DMS53 (cell line): ENCODE data around the gene LRRC18.

ENCODE experiments used
- DNase-seq: peaks from one replicate; lab custom pipeline; 2025; lab: John Stamatoyannopoulos, UW

Gene LRRC18

DNA sequence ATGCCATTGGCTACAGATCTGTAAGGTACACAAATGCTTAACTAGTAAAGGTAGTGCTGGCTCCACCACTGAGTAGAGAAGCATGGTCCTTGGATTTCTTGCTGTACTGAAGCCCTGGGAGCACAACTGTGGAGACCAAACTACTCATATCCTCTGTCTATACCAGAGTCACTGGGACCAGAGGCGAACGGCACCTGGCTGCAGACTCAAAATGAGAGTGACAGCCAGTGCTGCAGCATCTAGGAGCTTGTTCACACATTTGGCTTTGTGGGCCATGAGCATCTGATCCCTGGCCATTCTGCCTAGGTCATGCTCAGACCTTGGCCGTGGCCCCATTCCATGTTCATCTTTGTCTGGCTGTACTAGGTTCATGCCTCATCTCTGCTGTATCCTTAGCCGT lies 31.9 kb downstream of the LRRC18 start:
- no peak for DNase-seq

DNA sequence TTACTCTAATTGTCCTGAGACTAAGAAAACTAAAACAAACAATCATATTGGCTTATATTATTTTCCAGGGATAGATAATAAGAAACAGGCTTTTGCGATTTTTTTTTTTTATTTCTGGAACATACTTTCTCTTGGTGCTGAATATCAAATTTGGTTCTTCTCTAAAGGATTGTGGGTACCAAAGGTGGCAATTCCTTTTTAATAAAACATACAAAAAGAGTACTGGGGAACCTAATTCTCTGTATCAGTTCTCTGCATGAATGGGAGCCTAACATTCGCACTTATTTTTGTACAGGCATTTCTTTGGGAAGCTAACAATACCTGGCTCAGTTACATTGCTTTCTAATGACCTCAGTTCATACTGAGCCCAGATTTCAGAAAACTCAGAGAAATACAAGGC lies 32.8 kb downstream of the LRRC18 start:
- DNase-seq, result no peak

DNA sequence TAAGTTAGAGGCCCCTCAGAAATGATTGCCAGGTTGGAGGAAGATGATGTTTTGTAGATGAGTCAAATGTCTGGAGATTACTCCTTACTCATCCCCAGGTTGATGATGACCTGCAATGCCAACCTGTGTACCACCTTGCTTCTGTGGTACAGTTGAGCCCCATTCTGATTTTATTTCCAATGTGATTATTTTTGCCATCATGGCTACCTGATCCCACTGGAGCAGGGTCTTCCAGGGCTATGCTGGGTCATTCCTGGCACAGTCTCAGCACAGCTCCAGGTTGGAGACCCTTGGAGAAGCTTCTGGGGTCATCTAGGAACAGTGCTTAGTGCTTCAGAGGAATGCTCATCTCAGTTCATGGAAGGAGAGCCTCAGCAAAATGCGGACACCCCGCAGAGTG lies 34.3 kb downstream of the LRRC18 start:
- no peak for DNase-seq

DNA sequence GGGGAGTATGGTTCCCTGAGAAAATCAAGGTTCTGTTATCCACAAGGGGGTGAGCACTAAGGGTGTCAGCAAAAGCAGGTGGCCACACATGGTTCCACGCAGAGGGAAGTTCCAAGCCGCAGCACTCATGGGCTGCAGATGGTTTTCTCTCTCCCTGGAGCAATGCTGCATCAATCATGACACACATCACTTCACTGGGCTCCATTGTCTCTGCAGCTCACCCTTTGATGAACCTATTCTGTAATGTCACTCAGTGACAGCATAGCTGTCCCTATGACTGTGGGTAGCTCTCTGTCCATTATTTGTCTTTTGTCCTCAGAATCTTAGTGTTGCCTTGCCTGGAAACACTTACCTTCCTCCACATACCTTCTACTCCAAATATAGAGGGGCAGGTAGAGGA lies 34.8 kb downstream of the LRRC18 start:
- no peak for DNase-seq

DNA sequence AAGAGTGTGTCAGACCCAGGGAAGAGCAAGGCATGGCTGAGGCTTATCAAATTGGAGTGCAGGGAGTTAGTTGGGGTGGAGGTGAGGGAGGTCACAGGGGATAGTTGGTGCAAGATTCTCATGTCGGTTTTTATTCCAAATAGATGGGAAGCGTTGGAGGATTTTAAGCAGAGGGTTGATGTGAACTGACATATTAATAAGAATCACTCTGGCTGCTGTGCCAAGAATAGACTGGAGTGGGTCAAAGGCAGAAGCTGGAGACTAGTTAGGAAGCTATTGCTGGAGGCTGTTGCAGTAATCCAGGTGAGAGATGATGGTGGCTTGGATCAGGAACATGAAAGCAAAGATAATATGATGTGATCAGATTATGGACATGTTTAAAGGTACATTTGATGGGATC lies 36.5 kb downstream of the LRRC18 start:
- DNase-seq, result no peak

DNA sequence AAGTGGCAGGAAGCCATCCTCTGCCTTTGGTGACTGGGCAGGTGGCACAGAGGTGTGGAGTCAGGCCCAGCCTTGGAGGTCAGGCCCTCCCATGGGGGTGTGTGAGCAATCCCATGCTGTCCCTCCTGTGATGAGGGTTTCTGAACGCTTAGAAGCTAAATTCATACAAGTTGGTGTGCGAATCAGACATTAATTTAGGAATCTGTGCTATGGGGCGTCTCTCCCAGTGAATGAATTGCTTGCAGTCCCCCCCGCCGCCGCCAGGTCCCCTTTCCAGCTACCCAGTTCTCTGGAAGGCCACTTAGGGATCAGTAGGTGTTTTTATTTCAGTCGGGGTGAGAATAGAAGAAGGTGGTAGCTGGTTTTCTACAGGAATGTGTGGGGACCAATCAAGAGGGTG lies 37.5 kb downstream of the LRRC18 start:
- no peak for DNase-seq

DNA sequence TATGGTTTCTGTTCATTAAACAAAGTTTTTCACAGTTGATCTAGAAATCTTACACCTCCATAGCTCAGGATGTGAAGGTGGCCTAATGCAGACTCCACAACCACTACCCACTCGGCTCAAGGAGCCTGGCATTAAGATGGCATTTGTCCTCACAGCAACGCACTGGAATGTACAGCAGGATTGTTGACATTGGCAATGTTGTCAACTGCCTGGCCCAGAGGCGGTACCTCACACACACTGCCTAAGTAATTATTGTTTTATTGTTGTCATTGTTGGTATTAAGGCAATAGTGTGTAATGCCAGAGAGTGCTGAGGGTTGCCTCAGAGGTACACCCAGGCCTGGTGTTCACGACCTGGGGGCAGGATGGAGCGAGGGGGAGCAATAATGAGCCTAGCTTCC lies 38.3 kb downstream of the LRRC18 start:
- no peak for DNase-seq

DNA sequence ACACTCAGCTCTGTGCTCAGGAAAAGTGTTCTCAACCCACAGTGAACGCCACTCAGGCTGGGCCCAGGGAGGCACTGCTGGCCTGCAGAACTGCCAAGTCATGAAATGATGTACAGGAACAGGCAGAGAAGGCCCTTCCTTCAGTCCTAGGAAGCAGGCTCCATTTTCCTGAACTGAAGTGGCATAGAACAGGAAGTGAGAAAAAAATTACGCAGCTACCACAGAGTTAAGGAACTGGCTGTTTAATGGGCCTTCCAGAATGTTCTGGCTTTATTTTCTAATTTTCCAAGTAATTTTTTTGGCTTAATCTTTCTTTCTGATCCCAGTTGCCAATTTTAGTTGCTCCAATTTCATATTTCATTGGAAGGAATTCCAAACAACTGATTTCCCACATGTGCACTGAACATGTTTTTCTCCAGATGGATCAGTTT lies 39.3 kb downstream of the LRRC18 start:
- DNase-seq, result no peak

DNA sequence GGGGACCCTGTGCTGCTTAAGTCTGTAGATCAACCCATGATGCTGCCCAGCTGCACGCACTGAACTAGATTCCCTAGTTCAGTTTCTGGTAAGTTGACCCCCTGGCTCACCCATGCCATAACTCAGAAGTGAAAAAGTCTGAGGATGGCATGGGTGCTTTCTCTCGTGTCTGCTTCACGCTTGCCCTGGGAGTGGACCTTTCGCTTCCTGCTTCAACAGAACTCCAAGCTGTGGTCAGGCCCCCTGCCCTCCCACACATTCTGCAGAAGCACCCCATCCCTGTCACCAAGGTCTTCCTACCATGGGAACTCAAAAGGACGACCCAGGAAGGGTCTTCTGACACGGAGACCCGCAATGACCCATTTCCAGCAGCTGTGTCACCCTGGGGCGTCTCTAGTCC lies 39.9 kb downstream of the LRRC18 start:
- DNase-seq, result no peak

DNA sequence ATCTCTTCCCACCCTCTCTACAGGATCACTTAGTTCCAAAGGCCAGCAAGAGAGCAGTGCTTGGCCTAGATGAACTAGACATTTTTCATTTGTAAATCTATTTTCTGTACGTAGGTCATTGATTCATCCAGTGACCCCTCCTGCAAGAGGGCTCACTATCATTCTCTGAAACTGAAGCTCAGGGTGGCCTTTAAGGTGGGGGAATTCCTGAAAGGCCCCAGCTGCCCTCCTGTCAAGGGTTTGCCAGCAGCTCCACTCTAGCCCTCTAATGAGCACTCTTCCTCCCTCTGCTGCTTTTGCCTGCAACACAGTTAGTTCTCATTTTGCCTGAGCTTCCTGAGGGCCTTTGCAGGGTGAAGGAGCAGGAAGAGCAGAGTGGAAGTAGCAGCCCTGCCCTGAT lies 41.2 kb downstream of the LRRC18 start:
- DNase-seq, result no peak

DNA sequence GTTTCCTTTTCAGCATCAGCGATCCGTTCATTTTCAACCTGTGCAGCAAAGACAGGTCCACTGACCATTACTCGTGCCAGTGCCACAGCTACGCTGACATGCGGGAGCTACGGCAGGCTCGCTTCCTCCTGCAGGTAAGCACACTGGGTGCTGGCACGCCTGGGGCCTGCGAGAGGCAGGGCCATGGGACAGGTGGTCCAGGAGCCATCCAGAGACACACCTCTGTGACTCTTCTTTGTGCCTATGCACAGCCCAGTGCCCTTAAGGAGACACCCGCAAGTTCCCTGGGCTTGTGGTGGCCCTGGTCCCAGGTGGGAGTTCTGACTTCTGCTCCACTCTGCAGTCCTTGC lies 42.2 kb downstream of the LRRC18 start:
- DNase-seq, result no peak

DNA sequence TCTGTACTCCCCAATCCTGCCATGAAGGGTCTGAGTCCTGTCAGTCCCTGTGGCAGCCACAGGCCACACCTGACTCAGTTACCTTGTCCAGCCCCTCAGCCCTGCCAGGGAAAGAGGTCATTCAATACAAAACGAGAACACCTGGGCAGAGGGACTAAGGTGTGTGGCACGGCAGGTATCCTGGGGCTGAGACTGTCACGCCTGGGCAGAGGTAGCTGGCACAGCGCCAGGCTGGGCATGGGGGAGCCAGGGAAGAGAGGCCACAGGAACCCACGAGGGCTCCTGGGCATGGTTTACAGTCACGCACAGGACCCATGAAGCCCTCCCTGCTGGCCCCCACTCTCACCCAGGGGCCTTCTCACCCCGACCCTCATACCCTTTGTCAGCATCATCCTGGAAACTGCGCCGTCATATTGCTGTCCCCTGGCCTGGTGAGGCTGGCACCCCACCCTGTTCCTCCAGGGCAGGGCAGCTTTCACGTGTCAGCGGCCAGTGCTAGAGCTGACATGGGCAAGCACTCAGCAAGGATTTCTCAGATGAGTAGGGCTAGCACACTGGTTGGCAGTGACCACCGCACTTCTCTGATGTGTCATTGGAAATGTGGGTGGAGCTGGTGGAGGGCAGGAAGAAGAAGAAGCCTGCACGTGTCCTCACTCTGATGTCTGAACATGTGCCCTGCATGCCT lies 42.7 kb downstream of the LRRC18 start:
- DNase-seq, result no peak

DNA sequence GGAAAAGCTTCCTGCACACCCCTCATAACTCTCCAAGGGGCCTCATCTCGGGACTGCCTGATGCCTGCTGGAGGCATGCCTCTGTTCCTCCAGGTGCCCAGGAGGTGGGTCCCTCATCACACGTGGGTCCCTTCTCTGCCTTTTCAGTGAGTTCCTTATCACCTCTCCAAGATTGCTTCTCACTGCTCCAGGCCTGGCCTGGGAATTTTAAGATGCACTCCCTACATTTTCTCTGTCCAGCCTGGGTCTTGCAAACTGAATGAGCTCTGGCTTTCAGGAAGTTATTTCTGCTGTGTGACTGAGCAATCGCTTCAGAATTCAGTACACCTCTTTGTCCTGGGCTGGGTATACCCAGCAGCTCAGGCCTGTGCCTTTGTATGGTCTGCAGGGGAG lies 43.8 kb downstream of the LRRC18 start:
- no peak for DNase-seq

DNA sequence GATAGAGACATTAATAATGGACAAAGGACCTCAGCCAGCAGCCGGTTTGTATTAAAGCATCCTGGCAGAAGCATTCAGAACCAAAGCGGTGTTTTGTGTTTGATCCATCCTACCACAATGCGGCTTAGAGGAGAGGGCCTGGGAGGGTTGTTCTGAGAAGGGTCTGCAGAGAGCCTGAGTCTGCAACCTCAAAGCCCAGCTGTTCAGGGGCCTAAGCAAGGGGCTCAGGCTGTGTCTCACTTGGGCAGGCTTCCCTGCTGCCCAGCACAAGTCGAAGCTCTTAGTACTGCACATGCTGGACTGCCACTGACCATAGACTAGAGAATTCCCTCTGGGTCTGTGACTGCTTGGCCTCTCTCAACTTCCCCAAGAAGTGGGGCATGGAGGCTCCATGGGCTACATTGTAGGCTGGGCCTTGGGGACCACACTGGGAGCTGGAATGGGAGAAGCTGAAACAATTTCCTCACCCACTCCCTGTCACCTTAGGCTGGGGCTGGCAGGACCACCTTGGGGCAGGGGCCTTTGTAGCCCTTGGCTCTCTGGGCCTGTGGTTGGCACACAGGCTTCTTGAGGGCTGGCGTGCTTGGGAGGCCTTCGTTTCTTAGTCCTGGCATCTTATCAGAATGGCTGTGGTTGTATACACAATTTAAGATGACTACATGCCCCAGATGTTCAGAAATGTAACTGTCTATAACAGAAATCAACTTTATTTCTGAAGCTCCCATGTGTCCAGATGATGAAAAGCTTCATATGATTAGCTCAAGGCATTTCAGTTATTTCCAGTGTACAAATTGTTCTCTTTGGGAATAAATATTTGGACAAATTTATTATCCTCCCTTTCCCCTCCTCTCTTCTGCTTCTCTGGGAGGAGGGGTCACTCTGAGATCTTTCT lies 44.5 kb downstream of the LRRC18 start:
- no peak for DNase-seq

DNA sequence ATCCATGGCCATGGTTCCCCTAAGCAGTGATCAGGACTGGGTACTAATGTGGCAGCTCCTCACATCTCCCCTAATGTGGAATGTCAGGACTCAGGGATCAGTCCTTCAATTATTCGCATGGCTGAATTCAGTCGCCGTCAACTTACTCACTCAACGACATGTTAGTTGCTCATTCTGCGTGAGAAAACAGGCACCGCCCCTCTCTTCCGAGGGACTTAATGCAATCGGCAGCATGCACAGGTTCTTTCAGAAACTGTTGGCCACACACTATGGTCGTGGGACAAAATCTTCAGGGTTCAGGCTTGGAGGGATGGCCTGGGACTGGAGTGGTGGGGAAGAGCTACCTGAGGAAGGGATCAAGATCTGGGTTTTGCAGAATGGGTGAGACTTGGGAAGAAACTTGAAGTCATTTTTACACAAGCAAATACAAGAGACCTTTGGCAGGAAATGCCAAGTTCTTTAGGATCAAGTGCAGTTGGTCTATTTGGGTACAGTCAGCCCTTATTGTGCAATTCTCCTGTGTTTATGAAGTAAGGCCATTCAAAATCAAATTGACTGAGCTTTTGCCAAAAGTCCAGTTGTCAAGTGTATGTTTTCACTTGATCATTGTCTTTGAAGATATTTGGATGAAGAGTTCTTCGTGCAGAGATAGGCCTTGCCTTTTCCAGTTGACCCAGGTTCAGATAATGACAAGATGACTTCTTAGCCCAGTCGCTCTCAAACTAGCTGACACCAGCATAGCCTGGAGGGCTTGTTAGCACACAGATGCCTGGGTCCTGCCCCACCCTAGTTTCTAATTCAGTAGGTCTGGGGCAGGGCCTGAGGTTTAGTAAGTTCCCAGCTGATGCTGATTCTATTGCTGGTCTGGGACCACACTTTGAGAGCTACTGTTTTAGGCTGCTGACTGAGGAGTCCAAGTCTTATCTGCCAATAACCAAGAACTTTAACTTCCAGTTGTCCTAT lies 48.5 kb downstream of the LRRC18 start:
- DNase-seq, result no peak

DNA sequence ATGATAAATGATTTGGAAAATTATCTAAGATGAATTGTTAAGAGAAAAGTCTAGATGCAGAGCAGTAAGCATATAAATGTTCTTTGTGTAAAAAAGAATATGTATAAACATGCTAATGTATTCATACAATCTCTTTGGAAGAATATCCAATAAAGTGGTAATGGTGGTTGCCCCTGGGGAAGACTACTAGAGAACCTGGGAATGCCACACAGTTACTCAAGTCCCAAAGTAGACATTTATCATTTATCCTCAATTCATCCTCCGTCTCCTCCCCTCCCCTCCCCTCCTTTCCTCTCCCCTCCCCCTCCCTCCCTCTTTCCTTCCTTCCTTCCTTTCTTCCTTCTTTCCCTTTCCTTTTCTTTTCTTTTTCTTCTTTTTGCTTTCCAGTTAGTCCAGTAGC lies 51.7 kb downstream of the LRRC18 start:
- no peak for DNase-seq

DNA sequence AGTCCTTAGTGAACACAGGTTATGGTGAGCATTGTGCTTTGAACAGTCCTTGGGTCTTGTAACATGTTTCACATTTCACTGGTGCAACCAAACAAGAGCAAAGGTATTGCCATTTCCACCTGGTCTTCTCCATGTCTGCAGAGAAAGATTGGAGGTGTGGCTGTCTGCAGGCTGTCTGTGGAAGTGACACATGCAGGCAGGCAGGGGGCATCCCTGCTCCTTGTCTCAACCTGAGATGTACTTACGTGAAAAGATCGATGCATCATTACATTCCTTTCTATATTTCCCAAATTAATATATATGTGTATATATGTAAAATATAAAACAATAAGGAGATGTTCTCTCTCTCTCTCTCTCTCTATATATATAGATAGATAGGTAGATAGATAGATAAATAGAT lies 54.3 kb downstream of the LRRC18 start:
- DNase-seq, result peak; percentile 58

DNA sequence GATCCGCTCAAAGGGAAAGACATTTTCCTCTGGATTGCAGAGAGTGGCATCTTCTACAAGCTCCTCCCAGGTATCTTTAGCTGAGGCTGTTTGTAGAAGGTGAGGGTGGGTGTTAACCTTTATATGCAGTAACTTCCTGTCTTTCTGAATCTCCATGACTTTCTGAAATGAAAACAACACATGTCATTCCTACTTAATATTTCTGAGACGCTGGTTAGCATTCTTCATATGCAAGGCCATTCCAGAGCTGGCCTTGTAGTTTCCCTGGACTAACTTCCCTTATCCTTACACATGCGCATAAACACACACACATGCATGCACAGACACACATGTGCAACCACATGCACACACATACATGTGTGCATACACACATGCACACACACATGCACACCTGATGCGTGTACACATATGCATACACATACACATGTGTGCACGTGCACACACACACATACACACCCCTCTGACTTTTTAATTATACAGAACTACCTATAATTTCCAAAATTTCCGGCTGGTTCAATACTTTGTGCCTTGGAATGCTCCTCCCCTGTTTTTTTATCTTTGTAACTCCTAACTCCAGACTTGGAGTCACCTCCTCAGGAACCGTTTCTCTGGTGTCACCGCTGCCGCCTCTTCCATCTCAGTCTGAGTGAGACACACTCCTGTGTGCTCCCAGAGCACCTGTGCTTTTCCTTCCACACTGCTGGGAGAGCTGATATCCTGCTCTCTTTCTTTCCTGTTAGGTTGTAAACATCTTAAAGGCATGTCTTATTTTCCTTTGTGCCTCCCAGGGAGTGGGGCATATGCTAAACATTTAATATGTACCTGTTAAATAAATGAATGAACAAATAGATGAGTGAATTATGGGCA lies 55.2 kb downstream of the LRRC18 start:
- DNase-seq, result peak; percentile 14

DNA sequence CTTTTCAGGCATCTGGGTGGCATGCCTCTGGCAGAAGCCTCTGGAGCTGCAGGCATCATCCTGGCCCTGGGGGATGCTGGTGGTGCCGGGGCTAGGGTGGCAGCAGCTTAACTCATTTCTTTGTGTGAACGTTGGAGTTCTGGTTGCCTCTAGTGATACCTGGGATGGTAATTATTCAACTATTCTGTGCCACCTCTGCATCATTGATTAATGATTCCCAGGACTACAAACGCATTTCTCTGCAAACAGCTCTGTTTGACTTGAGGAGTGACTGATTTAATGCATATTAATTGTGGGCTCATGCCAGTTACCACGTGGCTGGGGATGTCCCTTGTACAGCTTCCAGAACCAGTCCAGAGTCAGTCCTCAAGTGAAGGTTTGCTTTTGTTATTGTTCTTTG lies 55.9 kb downstream of the LRRC18 start:
- no peak for DNase-seq

DNA sequence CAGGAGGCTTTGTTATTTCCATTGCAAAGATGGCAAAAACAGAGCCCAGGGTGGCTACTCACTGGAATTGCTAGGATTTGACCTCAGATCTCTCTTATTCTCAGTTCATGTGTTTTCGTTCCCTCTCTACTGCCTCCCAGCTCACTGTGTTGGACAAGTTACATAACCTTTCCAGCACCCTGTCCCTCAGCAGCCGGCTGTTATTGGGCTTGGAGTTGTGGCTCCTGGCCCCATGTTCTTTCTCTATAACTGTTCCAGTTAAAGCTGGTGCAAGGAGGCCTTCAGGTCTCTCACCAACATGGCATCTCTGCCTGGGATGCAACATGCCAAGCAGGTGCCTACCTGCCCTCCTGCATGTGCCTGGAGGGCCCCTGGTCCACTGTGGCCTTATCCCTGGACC lies 56.8 kb downstream of the LRRC18 start:
- no peak for DNase-seq

DNA sequence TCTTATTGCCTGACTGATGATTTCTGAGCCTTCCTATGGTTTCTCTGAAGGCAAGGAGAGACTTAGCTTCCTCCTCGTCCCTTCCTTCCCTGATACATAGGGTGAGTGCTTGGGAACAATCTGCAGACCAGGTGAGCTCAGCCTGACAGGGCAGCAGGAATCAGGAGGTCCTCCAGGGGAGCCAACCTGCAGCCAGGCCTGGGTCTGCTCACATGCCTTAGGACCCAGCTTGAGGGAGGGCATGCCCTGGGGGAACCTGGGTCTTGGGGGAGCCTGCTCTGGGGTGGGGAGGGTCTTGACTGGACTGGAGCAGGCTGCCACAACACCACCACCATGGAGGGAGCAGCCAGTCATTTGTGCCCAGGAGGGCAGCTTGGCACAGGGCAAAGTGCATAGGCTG lies 57.7 kb downstream of the LRRC18 start:
- no peak for DNase-seq
